WI38 (cell line): ENCODE results near the gene GTF3C4.

Experiments used
- H3K4me3 ChIP-seq: 2 replicates; pipeline ENCODE4 v1.5.1; 2011; ENCODE audit warnings: low read depth, mild to moderate bottlenecking, control low read depth, low read length
- CTCF ChIP-seq: IDR thresholded peaks from 2 replicates; pipeline ENCODE4 v1.5.1; 2012; ENCODE audit warnings: low read depth, mild to moderate bottlenecking, control low read depth, low read length

The GTF3C4 gene

GRCh38 chr9:132630116-132630515, 40.1 kb upstream of the GTF3C4 start:
- TF ChIP-seq CTCF, result no peak
- no peak overlapping the region for H3K4me3 ChIP-seq

GRCh38 chr9:132630811-132631210, 39.5 kb upstream of the GTF3C4 start:
- no peak for TF ChIP-seq CTCF
- no peak overlapping the region for H3K4me3 ChIP-seq

- TF ChIP-seq CTCF, result no peak
- H3K4me3 ChIP-seq, result no peak overlapping the region
Measured at GRCh38 chr9:132631280-132631679, 39.0 kb upstream of the GTF3C4 start.

- no peak for TF ChIP-seq CTCF
- no peak overlapping the region for H3K4me3 ChIP-seq
Measured at GRCh38 chr9:132631685-132632084, 38.6 kb upstream of the GTF3C4 start.

- no peak overlapping the region for H3K4me3 ChIP-seq
- no peak for TF ChIP-seq CTCF
Measured at GRCh38 chr9:132632413-132633129, 37.7 kb upstream of the GTF3C4 start.

- no peak for TF ChIP-seq CTCF
- no peak overlapping the region for H3K4me3 ChIP-seq
Measured at GRCh38 chr9:132634327-132634726, 35.9 kb upstream of the GTF3C4 start.

- no peak overlapping the region for H3K4me3 ChIP-seq
- no peak for TF ChIP-seq CTCF
Measured at GRCh38 chr9:132637351-132637750, 32.9 kb upstream of the GTF3C4 start.
